ENCODE results near the gene DARS2. TPM values are rescaled to one million over a fixed set of nuclear protein-coding genes. Genes with fewer than 3 reads are reported as not detected.
"Not testable (repeated sequence)": the region's sequence is repeated elsewhere in the genome, so short reads cannot be mapped to it uniquely, and the experiment has no call there.

DARS2 gene
- total RNA-seq, 1 donor from 2014 or later = 11.5 TPM

DNA sequence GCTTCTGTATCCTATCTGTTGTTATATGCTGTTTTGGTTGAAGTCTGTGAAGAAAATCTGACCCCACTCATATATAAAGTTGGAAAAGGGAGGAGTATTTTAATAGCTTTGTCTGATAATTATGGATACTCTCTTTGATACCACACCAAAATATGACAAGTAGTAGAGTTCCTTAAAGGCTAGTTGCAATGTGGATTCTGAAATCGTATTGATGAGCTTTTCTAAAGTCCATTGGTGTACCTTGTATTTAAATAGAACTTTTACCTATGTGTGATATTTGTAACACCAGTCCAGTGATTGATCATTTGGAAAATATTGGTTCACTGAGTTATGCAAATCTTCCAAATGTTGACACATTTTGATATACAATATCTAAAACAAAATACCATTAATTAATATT is 35.6 kb downstream of the DARS2 start:
- H3K4me3 ChIP-seq (ENCODE audit: low read length in 3 of 3) = no peak overlapping the region
- no peak overlapping the region for H3K9ac ChIP-seq (ENCODE audit: low read depth in 1 of 3, low read length in 3 of 3)
- H3K27ac ChIP-seq (ENCODE audit: low read depth, low read length) = no peak overlapping the region
- H3K9me3 ChIP-seq (ENCODE audit: control insufficient read depth in 3 of 3, low read length in 3 of 3) = no peaks in the 10 kb centered on the region
- H3K36me3 ChIP-seq (ENCODE audit: control insufficient read depth in 3 of 3, insufficient read depth in 3 of 3, low read length in 3 of 3) = peaks cover 20 to 63% (median 52%) of the 10 kb centered on the region in 3 donors
- no peaks in the 10 kb centered on the region for H3K4me1 ChIP-seq (ENCODE audit: control insufficient read depth in 3 of 3, insufficient read depth in 3 of 3, low read length in 3 of 3)
- no peaks in the 10 kb centered on the region for H3K27me3 ChIP-seq (ENCODE audit: control insufficient read depth in 3 of 3, insufficient read depth in 3 of 3, low read length in 3 of 3)

DNA sequence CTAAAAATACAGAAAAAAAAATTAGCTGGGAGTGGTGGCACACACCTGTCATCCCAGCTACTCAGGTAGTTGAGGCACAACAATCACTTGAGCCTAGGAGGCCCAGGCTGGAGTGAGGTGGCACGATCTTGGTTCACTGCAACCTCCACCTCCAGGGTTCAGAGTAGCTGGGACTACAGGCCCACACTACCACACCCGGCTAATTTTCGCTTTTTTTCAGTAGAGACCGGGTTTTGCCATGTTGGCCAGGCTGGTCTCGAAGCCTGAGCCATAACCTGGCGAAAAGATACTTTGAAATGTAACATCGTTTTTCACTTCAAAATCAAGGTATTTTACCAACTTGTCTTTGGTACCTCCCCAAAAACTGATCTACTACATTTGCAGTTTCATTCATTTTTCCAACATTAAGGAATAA is 37.3 kb downstream of the DARS2 start:
- Histone ChIP-seq H3K4me1 (ENCODE audit: control insufficient read depth in 3 of 3, insufficient read depth in 3 of 3, low read length in 3 of 3) (peaks cover 4 to 9% (median 6%) of the 10 kb centered on the region in 3 donors), H3K27me3 (ENCODE audit: control insufficient read depth in 3 of 3, insufficient read depth in 3 of 3, low read length in 3 of 3) (no peaks in the 10 kb centered on the region), H3K9ac (ENCODE audit: low read depth in 1 of 3, low read length in 3 of 3) (no peak overlapping the region), H3K9me3 (ENCODE audit: control insufficient read depth in 3 of 3, low read length in 3 of 3) (no peaks in the 10 kb centered on the region), H3K27ac (ENCODE audit: low read depth, low read length) (no peak overlapping the region), H3K4me3 (ENCODE audit: low read length in 3 of 3) (no peak overlapping the region), H3K36me3 (ENCODE audit: control insufficient read depth in 3 of 3, insufficient read depth in 3 of 3, low read length in 3 of 3) (peaks cover 23 to 61% (median 57%) of the 10 kb centered on the region in 3 donors)

DNA sequence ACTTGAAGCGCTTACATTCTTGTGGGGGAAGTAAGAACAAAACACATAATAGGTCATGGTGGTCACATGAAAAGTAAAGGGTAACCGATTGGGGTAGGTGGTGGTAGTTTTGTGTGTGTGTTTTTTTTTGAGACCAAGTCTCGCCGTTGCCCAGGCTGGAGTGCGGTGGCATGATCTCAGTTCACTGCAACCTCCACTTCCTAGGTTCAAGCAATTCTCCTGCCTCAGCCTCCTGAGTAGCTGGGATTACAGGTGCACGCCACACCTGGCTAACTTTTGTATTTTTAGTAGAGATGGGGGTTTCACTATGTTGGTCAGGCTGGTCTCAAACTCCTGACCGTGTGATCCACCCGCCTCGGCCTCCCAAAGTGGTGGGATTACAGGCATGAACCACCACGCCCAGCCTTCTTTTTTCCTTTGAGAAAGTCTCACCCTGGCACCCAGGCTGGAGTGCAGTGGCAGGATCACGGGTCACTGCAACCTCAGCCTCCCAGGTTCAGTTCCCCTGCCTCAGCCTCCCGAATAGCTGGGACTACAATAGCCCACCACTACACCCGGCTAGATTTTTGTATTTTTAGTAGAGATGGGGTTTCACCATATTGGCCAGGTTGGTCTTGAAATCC is 37.8 kb downstream of the DARS2 start:
- H3K4me1 ChIP-seq (ENCODE audit: control insufficient read depth in 3 of 3, insufficient read depth in 3 of 3, low read length in 3 of 3) = peaks cover 10 to 13% (median 11%) of the 10 kb centered on the region in 3 donors
- H3K36me3 ChIP-seq (ENCODE audit: control insufficient read depth in 3 of 3, insufficient read depth in 3 of 3, low read length in 3 of 3) = peaks cover 23 to 56% (median 52%) of the 10 kb centered on the region in 3 donors
- not testable (repeated sequence) for H3K27me3 ChIP-seq (ENCODE audit: control insufficient read depth in 3 of 3, insufficient read depth in 3 of 3, low read length in 3 of 3); H3K4me3 ChIP-seq (ENCODE audit: low read length in 3 of 3); H3K9ac ChIP-seq (ENCODE audit: low read depth in 1 of 3, low read length in 3 of 3); H3K27ac ChIP-seq (ENCODE audit: low read depth, low read length); H3K9me3 ChIP-seq (ENCODE audit: control insufficient read depth in 3 of 3, low read length in 3 of 3)

DNA sequence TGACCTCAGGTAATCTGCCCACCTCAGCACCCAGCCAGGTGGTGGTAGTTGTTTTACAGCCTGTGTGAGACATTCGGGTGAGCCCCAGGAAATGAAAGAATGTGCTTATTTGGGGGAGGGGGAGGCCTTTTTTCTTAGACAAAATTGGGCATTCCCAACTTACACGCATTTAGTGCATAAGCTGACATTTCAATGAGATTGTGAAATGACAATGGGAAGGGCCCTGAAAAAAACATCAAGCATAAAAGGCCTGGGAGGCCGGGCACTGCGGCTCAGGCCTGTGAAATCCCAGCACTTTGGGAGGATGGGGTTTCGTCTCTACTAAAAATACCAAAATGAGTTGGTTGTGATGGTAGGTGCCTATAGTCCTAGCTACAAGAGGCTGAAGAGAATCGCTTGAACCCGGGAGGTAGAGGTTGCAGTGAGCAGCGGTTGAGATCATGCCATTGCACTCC is 38.3 kb downstream of the DARS2 start:
- Histone ChIP-seq H3K9me3 (ENCODE audit: control insufficient read depth in 3 of 3, low read length in 3 of 3) (no peaks in the 10 kb centered on the region), H3K4me1 (ENCODE audit: control insufficient read depth in 3 of 3, insufficient read depth in 3 of 3, low read length in 3 of 3) (peaks cover 12 to 16% (median 13%) of the 10 kb centered on the region in 3 donors), H3K36me3 (ENCODE audit: control insufficient read depth in 3 of 3, insufficient read depth in 3 of 3, low read length in 3 of 3) (peaks cover 23 to 51% (median 47%) of the 10 kb centered on the region in 3 donors), H3K27me3 (ENCODE audit: control insufficient read depth in 3 of 3, insufficient read depth in 3 of 3, low read length in 3 of 3) (no peaks in the 10 kb centered on the region), H3K4me3 (ENCODE audit: low read length in 3 of 3) (no peak overlapping the region), H3K9ac (ENCODE audit: low read depth in 1 of 3, low read length in 3 of 3) (no peak overlapping the region), H3K27ac (ENCODE audit: low read depth, low read length) (no peak overlapping the region)

DNA sequence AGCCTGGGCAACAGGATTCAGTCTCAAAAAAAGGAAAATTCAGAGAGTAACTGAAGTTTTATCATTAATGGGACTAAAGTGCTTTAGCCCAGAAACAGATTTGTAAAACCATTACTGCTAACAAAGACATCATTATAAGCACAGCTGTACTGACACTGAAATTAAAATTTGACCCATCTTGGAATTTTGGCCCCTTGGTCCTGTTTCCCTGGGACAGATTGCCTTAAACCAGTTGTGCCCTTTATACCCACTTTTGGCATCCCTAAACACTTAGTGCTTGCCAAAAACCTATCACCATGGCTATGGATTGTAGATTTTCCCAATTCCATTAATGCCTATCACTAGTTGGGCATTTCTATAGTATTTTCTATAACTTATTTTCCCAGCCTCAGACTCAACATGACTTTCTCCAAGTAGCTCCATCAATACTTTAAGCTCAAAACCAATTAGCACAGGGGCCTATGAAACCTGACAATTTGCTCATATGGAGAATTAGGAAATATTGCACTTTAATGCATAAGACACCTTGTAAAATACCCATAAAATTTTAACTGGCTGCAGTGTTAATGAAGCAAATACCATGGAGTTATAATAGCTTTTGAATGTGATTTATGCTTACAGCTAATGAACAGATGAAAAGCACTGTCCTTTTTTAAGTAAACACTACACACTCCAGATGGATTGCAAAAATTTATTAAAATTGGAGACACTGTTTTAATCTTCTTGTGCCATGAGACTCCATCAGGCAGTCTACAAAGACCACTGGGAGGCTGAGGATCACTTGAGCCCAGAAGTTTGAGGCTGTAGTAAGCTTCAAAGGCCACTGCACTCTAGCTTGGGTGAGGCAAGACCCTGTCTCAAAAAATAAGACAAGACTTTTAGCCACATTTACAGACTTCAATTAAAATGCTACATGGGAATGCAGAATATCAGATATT is 39.0 kb downstream of the DARS2 start:
- Histone ChIP-seq H3K36me3 (ENCODE audit: control insufficient read depth in 3 of 3, insufficient read depth in 3 of 3, low read length in 3 of 3) (peaks cover 23 to 44% (median 41%) of the 10 kb centered on the region in 3 donors), H3K9me3 (ENCODE audit: control insufficient read depth in 3 of 3, low read length in 3 of 3) (no peaks in the 10 kb centered on the region), H3K27ac (ENCODE audit: low read depth, low read length) (no peak overlapping the region), H3K4me3 (ENCODE audit: low read length in 3 of 3) (no peak overlapping the region), H3K9ac (ENCODE audit: low read depth in 1 of 3, low read length in 3 of 3) (no peak overlapping the region), H3K27me3 (ENCODE audit: control insufficient read depth in 3 of 3, insufficient read depth in 3 of 3, low read length in 3 of 3) (no peaks in the 10 kb centered on the region), H3K4me1 (ENCODE audit: control insufficient read depth in 3 of 3, insufficient read depth in 3 of 3, low read length in 3 of 3) (peaks cover 12 to 16% (median 13%) of the 10 kb centered on the region in 3 donors)

DNA sequence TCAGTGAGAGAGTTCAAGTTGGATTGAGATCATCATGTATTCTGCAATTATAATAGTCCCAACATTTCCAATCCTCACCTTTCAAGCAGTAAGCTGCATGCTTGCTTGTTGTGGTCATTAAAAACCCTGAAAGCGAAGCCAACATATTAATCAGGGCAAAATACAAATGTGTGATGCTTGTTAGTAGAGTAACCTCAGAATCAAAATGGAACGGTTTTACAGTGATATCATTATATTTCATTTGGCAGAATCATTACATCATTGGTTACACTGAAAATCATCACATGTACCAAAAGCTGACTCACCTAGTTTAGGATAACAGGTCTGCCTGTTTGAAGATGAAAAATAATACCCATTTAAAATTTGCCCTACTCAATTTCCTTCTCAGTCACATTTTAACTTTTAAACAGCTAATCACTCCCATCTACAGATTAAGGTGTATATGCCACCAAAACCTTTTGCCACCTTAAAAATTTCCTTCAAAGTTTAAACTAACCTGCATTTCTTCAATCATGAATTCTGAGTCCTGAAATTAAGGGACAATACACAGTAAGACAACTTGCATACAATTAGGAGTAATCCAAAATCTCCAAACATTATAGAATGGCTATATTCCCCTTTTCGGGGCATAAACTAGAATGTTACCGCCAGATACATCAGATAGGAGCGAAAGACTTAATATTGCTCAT is 39.9 kb downstream of the DARS2 start:
- Histone ChIP-seq H3K4me3 (ENCODE audit: low read length in 3 of 3) (no peak overlapping the region), H3K9ac (ENCODE audit: low read depth in 1 of 3, low read length in 3 of 3) (no peak overlapping the region), H3K4me1 (ENCODE audit: control insufficient read depth in 3 of 3, insufficient read depth in 3 of 3, low read length in 3 of 3) (peaks cover 12 to 24% (median 18%) of the 10 kb centered on the region in 3 donors), H3K9me3 (ENCODE audit: control insufficient read depth in 3 of 3, low read length in 3 of 3) (no peaks in the 10 kb centered on the region), H3K36me3 (ENCODE audit: control insufficient read depth in 3 of 3, insufficient read depth in 3 of 3, low read length in 3 of 3) (peaks cover 23 to 44% (median 35%) of the 10 kb centered on the region in 3 donors), H3K27me3 (ENCODE audit: control insufficient read depth in 3 of 3, insufficient read depth in 3 of 3, low read length in 3 of 3) (no peaks in the 10 kb centered on the region), H3K27ac (ENCODE audit: low read depth, low read length) (no peak overlapping the region)

DNA sequence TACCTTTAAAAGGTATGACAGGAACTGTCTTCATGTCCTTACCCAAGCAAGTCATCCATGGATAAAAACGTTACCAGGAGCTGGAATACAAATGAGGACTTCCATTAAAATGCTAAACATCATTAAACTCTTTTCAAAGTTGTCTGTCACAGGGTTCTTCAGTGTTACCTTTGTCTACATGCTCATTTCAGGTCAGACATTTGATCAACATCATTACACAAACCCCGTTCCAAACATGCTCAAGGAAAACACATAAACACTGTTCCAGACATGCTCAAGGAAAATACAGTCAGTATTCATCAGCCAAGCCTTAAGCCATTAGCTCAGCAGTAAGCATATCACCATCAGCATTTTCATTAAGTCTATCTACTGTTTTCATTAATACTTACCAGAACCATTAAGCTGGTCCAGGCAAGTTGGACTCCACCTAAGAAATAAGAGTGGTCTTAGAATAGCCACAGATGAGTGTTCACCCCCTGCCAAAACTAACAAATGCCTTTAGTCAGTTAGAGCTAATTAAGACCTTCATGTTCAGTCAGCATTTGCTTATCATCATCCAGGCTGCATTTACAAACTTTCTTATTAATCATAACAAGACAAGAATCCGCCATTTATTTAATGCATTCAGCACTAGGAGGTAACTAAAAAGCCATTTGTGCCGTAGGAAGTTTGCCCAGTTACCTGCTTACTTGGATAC is 41.1 kb downstream of the DARS2 start:
- Histone ChIP-seq H3K27ac (ENCODE audit: low read depth, low read length) (no peak overlapping the region), H3K27me3 (ENCODE audit: control insufficient read depth in 3 of 3, insufficient read depth in 3 of 3, low read length in 3 of 3) (no peaks in the 10 kb centered on the region), H3K36me3 (ENCODE audit: control insufficient read depth in 3 of 3, insufficient read depth in 3 of 3, low read length in 3 of 3) (peaks cover 23 to 44% (median 41%) of the 10 kb centered on the region in 3 donors), H3K4me1 (ENCODE audit: control insufficient read depth in 3 of 3, insufficient read depth in 3 of 3, low read length in 3 of 3) (peaks cover 13 to 25% (median 23%) of the 10 kb centered on the region in 3 donors), H3K9me3 (ENCODE audit: control insufficient read depth in 3 of 3, low read length in 3 of 3) (no peaks in the 10 kb centered on the region), H3K4me3 (ENCODE audit: low read length in 3 of 3) (no peak overlapping the region), H3K9ac (ENCODE audit: low read depth in 1 of 3, low read length in 3 of 3) (no peak overlapping the region)

DNA sequence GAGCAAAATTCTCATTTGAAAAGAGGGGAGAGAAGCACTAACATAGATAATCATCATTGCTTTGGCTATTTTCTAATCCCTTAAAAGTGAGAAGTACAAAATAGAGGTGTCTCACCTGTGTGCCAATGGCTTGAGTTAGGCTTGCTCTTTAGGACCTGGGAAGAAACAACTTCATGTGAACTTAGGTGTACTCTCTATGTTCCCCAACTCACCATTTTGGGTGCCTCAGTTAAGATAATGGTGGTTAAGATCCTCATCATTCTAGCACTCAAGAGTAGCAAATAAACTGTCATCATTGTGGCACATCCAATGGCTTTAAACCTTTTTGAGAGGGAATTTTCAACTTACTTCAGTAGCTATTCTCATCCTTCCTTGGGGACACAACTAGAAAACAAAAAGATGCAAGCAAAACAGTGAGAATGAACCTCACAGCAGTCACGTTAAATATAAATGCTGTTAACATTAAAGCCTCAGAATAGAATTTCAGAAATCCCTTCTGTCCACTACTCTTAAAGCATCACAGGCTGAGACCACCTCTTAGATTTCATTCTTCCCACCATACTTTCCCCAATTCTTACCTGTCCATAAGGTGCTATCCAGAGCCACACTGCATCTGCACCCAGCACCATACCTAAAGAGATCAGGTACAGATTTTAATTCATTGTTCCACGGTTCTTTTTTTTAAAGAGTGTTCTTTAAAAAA is 42.1 kb downstream of the DARS2 start:
- Histone ChIP-seq H3K9ac (ENCODE audit: low read depth in 1 of 3, low read length in 3 of 3) (peak overlapping the region in 2 of 3 donors; percentile 17 to 57), H3K36me3 (ENCODE audit: control insufficient read depth in 3 of 3, insufficient read depth in 3 of 3, low read length in 3 of 3) (peaks cover 23 to 47% (median 44%) of the 10 kb centered on the region in 3 donors), H3K27me3 (ENCODE audit: control insufficient read depth in 3 of 3, insufficient read depth in 3 of 3, low read length in 3 of 3) (no peaks in the 10 kb centered on the region), H3K9me3 (ENCODE audit: control insufficient read depth in 3 of 3, low read length in 3 of 3) (no peaks in the 10 kb centered on the region), H3K4me1 (ENCODE audit: control insufficient read depth in 3 of 3, insufficient read depth in 3 of 3, low read length in 3 of 3) (peaks cover 15 to 27% (median 27%) of the 10 kb centered on the region in 3 donors), H3K4me3 (ENCODE audit: low read length in 3 of 3) (peak overlapping the region in 2 of 3 donors; percentile 95), H3K27ac (ENCODE audit: low read depth, low read length) (peak overlapping the region; percentile 89)

Measured in skeletal muscle tissue (tissue), 4 donors.